A673 (cell line): ENCODE results near the gene TSEN2.

Source experiments
- EZH2 ChIP-seq: fragments of 200-600 bp; sonication (generic); IDR thresholded peaks from 2 replicates; pipeline ENCODE4 v1.6.1; 2017; ENCODE audit warnings: borderline replicate concordance, low read depth, mild to moderate bottlenecking, mixed read lengths, antibody characterized with exemption, low read length; ENCODE audit not compliant: poor library complexity, severe bottlenecking
- TF ChIP-seq, protein P1 (sequence below): fragments of 300-800, 200-600 bp; sonication (generic); conservative IDR thresholded peaks from 2 replicates; pipeline ENCODE4 v1.5.1; 2017; ENCODE audit warnings: low read depth, mild to moderate bottlenecking, antibody characterized with exemption, low read length, moderate library complexity, mixed read lengths

DNA sequence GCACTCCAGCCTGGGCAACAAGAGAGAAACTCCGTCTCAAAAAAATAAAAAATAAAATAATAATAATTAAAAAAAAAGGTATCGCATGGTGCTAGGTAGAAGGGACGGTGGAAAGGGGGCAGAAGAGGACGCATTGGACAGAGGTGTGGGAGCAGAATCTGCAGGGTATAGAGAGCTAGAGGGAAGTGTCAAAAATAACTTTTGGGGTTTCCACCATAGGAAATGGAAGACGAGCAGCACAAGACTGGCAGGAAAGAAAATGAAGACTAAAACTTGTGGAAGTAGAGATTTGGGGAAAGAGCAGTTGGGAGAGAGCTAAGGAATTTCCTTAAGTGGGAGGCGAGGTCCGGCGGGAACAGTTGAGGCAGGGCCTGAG is 72.0 kb downstream of the TSEN2 start:
- TF ChIP-seq, protein P1, sequence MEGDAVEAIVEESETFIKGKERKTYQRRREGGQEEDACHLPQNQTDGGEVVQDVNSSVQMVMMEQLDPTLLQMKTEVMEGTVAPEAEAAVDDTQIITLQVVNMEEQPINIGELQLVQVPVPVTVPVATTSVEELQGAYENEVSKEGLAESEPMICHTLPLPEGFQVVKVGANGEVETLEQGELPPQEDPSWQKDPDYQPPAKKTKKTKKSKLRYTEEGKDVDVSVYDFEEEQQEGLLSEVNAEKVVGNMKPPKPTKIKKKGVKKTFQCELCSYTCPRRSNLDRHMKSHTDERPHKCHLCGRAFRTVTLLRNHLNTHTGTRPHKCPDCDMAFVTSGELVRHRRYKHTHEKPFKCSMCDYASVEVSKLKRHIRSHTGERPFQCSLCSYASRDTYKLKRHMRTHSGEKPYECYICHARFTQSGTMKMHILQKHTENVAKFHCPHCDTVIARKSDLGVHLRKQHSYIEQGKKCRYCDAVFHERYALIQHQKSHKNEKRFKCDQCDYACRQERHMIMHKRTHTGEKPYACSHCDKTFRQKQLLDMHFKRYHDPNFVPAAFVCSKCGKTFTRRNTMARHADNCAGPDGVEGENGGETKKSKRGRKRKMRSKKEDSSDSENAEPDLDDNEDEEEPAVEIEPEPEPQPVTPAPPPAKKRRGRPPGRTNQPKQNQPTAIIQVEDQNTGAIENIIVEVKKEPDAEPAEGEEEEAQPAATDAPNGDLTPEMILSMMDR, result no peak
- no peak for TF ChIP-seq EZH2
